C4-2B (cell line): ENCODE measurements around the gene PAK5.

Experiments
- ZFX ChIP-seq: fragments of 450-650 bp; IDR thresholded peaks from 2 replicates; pipeline ENCODE4 v1.6.1; 2017
- TF ChIP-seq, protein P1 (sequence below): fragments of 450-650 bp; conservative IDR thresholded peaks from 2 replicates; pipeline ENCODE4 v1.5.1; 2017; ENCODE audit warnings: mild to moderate bottlenecking

- TF ChIP-seq ZFX, result no peak
- TF ChIP-seq, protein P1, sequence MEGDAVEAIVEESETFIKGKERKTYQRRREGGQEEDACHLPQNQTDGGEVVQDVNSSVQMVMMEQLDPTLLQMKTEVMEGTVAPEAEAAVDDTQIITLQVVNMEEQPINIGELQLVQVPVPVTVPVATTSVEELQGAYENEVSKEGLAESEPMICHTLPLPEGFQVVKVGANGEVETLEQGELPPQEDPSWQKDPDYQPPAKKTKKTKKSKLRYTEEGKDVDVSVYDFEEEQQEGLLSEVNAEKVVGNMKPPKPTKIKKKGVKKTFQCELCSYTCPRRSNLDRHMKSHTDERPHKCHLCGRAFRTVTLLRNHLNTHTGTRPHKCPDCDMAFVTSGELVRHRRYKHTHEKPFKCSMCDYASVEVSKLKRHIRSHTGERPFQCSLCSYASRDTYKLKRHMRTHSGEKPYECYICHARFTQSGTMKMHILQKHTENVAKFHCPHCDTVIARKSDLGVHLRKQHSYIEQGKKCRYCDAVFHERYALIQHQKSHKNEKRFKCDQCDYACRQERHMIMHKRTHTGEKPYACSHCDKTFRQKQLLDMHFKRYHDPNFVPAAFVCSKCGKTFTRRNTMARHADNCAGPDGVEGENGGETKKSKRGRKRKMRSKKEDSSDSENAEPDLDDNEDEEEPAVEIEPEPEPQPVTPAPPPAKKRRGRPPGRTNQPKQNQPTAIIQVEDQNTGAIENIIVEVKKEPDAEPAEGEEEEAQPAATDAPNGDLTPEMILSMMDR, result no peak
Observed at GRCh38 chr20:9493803-9494202, 345.1 kb downstream of the PAK5 start.
